GM12891 (cell line): ENCODE data around the gene ZNF497.

ENCODE experiments used
- DNase-seq: peaks from one replicate; pipeline ENCODE4 v3.0.0; 2011; ENCODE audit warnings: low spot score; ENCODE audit not compliant: insufficient read length
- FAIRE-seq: peaks from 2 replicates; lab custom pipeline; 2011; peaks lifted over from hg19 to GRCh38; lab: Jason Lieb, UNC
- PAX5 ChIP-seq: IDR thresholded peaks from 2 replicates; pipeline ENCODE4 v1.6.1; 2011; ENCODE audit warnings: low read length, moderate library complexity, mild to moderate bottlenecking; ENCODE audit not compliant: insufficient read depth, severe bottlenecking
- POLR2A ChIP-seq: IDR thresholded peaks from 2 replicates; pipeline ENCODE4 v1.6.1; 2011; ENCODE audit warnings: low read depth, low read length, control low read depth
- POLR2AphosphoS5 ChIP-seq: IDR thresholded peaks from 2 replicates; pipeline ENCODE4 v1.6.1; 2011; ENCODE audit warnings: low read depth, low read length, control low read depth
- POU2F2 ChIP-seq: IDR thresholded peaks from 2 replicates; pipeline ENCODE4 v1.6.1; 2011; ENCODE audit warnings: low read depth, mild to moderate bottlenecking, control low read depth, low read length, moderate library complexity
- SPI1 ChIP-seq: IDR thresholded peaks from 2 replicates; pipeline ENCODE4 v1.6.1; 2011; ENCODE audit warnings: low read depth, low read length, control low read depth
- TAF1 ChIP-seq: IDR thresholded peaks from 2 replicates; pipeline ENCODE4 v1.6.1; 2011; ENCODE audit warnings: low read depth, low read length, control low read depth

Gene ZNF497

DNA sequence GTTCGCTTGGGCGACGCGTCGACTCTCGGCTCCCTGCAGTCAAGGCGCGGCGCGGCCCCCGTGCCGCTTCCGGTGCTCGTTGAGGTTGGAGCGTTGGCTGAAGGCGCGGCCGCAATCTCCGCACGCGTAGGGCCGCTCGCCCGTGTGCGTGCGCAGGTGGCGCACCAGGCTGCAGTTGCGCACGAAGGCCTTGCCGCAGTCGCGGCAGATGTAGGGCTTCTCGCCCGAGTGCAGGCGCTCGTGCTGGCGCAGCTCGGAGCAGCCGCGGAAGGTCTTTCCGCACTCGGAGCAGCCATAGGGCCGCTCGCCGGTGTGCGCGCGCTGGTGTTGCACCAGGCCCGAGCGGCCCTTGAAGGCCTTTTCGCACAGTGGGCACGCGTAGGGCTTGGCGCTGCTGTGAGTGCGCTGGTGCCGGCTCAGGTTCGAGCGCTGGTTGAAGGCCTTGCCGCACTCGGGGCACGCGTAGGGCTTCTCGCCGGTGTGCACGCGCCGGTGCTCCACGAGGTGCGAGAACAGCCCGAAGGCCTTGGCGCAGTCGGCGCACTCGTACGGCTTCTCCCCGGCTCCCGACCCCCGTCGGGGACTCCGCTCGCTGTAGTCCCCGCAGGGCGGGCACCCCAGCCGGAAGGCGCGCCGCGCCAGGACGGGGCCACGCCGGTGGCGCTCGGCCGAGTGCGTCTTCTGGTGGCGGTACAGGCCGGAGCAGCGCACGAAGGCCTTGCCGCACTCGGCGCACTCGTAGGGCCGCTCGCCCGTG, 5.3 kb upstream of the ZNF497 start:
- TF ChIP-seq PAX5: no peak
- FAIRE-seq (no peak), DNase-seq (no peak)

GRCh38 chr19:58366585-58367430, 4.3 kb upstream of the ZNF497 start:
- no peak for FAIRE-seq

GRCh38 chr19:58364146-58364545, 1.6 kb upstream of the ZNF497 start:
- no peak for TF ChIP-seq POU2F2
- TF ChIP-seq SPI1: peak; percentile 89
- DNase-seq (no peak), FAIRE-seq (peak; percentile 77)

More at GRCh38 chr19:58366585-58367430, 4.3 kb upstream of the ZNF497 start:
- TF ChIP-seq POLR2A: no peak
- no peak for TF ChIP-seq TAF1
- TF ChIP-seq PAX5: no peak
- TF ChIP-seq POU2F2: no peak
- no peak for TF ChIP-seq SPI1
- TF ChIP-seq POLR2AphosphoS5: no peak
- no peak for DNase-seq

- FAIRE-seq (no peak), DNase-seq (peak; percentile 68)
- TF ChIP-seq POU2F2 (no peak), POLR2A (no peak), PAX5 (no peak), SPI1 (no peak), POLR2AphosphoS5 (no peak), TAF1 (no peak)
Observed at GRCh38 chr19:58361900-58362271, 665 bp downstream of the ZNF497 start.

GRCh38 chr19:58357481-58358145, 4.9 kb downstream of the ZNF497 start:
- no peak for FAIRE-seq
- TF ChIP-seq POU2F2: no peak
- TF ChIP-seq POLR2AphosphoS5: no peak
- no peak for TF ChIP-seq TAF1
- no peak for TF ChIP-seq SPI1
- no peak for TF ChIP-seq PAX5
- no peak for TF ChIP-seq POLR2A
- no peak for DNase-seq

- DNase-seq: no peak
- TF ChIP-seq SPI1 (no peak), POLR2A (no peak), POU2F2 (no peak)
- FAIRE-seq: no peak
Observed at GRCh38 chr19:58356766-58357480, 5.6 kb downstream of the ZNF497 start.

GRCh38 chr19:58355908-58356765, 6.4 kb downstream of the ZNF497 start:
- TF ChIP-seq PAX5: no peak
- no peak for TF ChIP-seq POLR2AphosphoS5
- TF ChIP-seq TAF1: no peak
- no peak for TF ChIP-seq SPI1
- no peak for TF ChIP-seq POU2F2
- TF ChIP-seq POLR2A: no peak
- DNase-seq (no peak), FAIRE-seq (no peak)

- DNase-seq: no peak
- FAIRE-seq: no peak
- no peak for TF ChIP-seq POU2F2
- TF ChIP-seq PAX5: no peak
- TF ChIP-seq POLR2AphosphoS5: no peak
- no peak for TF ChIP-seq TAF1
- no peak for TF ChIP-seq POLR2A
- no peak for TF ChIP-seq SPI1
Observed at GRCh38 chr19:58355215-58355796, 7.2 kb downstream of the ZNF497 start.

GRCh38 chr19:58354478-58355030, 8.0 kb downstream of the ZNF497 start:
- no peak for TF ChIP-seq PAX5
- no peak for TF ChIP-seq POLR2AphosphoS5
- TF ChIP-seq SPI1: no peak
- TF ChIP-seq POLR2A: no peak
- TF ChIP-seq TAF1: no peak
- TF ChIP-seq POU2F2: no peak
- FAIRE-seq (no peak), DNase-seq (no peak)
